ENCODE measurements around the gene STPG4.
A peak's percentile ranks its signal among the peaks of the same experiment; 100 is the strongest.

Gene STPG4

DNA sequence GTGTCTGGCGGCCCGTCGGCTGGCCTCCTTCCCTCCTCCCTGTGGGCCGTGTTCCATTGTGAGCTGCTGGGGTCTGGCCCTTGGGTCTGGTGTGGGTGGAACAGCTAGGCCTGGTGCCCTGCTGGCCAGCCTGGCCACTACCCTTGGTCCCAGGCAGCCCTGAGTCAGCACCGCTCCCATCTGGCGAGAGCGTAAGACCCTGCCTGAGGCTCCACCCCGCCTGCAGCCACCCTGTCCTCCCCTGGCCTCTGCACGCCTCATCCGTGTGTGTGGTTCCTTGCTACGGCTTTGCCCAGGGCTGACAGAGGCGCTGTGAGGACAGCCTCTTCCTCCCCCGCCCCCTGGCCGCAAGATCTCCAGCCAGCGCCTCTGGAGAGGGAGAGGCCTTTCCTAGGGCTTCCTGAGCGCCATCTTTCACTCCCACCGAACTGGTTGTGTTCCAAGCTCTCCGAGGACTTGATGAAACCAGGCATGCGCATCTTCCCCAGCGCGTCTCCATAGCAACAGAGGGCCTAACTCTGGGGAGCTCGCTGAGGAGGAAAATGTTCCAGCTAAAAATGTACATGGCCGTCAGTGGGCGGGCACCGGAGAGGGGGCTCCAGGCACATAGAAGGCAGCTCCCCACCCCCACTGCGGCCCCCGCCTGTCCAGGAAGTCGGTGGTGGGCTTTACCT lies 83.0 kb downstream of the STPG4 start:
- peak; percentile 52 for DNase-seq (ENCODE audit: low read depth)

DNA sequence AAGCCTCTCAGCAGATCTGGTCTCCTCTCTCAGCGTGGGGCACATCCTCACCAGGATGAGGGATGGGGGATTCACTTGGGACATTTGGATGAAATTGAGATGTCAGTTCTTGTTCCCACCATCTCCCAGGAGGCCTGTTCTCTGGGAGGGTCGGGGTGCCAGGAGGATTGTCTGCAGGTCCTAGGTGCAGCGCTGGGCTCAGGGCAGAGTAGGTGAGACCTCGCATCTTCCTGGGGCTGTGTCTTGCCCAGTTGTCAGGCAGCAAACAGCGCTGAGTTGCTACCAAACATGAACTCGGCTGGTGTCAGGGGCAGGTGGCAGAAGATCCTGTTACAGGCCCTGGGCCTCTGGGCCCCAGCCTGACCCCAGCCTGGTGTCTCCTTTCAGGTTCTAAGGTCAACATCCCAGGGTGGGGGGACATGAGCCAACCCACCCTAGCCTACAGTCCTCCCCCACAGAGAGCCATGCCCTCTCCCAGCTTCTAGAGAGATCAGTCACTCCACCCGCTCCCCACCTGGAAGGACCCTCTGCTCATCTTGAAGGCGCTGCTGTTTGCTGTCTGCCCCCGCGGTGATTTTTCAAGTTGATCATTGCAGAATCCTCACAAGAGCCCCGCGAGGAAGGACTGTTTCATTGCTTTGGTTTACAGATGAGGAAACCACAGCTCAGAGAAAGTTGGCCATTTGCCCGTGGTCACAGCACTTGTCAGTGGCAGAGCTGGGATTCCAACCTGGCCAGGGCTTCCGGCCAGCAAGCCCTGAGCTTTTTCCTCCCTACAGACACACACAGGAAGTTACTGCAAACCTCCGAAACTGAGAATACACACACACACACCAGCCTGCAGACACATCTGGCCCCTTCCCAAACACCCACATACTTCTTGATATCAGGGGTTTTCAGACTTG lies 83.9 kb downstream of the STPG4 start:
- DNase-seq (ENCODE audit: low read depth): peak; percentile 96

DNA sequence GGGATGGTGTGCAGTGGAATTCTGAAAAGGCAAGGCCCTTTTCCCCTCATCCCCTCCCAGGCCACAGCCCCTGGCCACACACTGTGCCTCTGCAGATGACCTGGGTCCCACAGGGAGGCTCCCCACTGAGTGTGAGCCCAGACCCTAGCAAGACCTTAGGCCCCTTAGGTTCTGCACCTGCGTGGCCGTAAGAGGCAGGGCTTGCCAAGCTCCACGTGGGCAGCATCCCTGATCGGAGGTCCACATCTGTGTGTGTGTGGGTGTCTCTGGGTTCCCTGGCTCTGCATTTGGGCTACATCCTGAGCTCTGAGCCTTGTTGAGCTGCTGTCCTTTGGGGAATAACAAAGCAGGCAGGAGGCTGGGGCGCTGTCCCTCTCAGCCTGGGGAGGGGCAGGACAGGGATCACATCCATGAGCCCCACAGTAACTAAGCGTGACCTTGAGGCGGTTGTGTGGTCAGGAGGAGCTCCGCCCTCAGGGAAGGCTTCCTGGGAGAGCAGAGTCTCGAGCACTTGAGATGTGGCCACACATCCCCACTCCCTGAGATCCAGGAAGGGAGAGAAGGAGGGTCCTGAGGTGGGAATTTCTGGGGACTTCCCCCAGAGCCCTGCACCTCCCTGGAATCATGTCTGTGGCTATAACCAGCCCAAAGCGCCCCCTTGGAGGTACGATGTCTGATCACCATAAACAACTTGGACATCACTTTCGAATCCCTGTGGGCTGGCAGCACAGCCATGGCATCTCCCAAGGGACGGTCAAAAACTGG lies 84.8 kb downstream of the STPG4 start:
- DNase-seq (ENCODE audit: low read depth): peak; percentile 88

- peak; percentile 99 for DNase-seq (ENCODE audit: low read depth)
These were observed 85.4 kb downstream of the STPG4 start for GRCh38 chr2:47069628-47070154.

DNA sequence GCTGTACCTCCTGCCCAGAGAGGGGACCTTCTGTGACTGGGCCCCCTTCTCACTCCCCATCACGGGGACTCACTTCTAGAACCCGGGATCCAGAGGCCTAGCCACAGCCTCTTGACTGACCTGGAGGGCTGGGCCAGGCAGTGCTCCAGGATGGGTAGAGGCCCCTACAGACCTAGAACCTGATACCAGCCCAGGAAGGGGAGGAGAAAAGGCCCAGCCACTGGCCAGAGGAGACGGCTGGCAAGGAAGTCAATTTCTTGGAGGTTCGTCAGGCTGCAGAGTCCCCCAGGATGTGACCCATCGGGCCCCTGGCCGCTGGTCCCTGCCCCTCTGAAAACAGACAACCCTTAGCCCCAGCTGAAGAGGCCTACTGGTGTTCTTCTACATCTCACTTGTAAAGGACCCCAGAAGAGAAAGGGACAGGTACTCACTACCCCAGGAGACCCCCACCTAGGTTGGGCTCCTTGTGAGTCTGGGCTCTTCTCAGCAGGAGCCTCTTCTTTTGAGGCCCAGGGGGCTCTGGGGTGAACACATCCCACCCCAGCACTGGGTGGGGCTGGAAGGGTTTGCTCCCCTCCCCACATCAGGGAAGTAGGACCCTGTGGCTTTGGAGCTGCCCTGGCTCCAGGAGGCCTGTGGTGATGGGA lies 86.0 kb downstream of the STPG4 start:
- DNase-seq (ENCODE audit: low read depth): no peak

GRCh38 chr2:47067788-47068407 lies 87.2 kb downstream of the STPG4 start:
- DNase-seq (ENCODE audit: low read depth): no peak

GRCh38 chr2:47065771-47066380 lies 89.2 kb downstream of the STPG4 start:
- peak; percentile 100 for DNase-seq (ENCODE audit: low read depth)

- DNase-seq (ENCODE audit: low read depth): no peak
These were observed 89.8 kb downstream of the STPG4 start for GRCh38 chr2:47065343-47065742.

- no peak for DNase-seq (ENCODE audit: low read depth)
These were observed 91.0 kb downstream of the STPG4 start for GRCh38 chr2:47064106-47064505.

DNA sequence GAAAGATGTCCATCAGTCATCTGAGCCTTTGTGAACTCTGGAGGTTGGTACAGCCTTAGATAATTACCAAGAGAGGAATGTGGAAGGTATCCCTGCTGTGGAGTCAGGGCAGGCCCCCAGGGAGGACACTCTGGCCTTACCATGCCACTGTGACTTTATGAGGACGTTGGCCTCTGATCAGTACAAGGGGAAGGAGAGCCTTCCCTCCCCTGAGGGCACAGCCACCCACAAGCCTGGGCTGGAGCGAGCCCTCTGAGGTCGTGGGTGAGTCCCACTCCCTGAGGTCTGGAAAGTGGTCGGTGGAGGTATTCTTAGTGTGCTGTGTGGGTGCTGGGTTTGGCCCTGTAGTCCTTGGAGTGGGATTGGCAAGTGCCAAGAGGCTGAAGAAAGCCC lies 91.6 kb downstream of the STPG4 start:
- peak; percentile 50 for DNase-seq (ENCODE audit: low read depth)

- DNase-seq (ENCODE audit: low read depth): no peak
These were observed 92.2 kb downstream of the STPG4 start for GRCh38 chr2:47062681-47063537.

- DNase-seq (ENCODE audit: low read depth): no peak
These were observed 93.0 kb downstream of the STPG4 start for GRCh38 chr2:47061944-47062678.

DNA sequence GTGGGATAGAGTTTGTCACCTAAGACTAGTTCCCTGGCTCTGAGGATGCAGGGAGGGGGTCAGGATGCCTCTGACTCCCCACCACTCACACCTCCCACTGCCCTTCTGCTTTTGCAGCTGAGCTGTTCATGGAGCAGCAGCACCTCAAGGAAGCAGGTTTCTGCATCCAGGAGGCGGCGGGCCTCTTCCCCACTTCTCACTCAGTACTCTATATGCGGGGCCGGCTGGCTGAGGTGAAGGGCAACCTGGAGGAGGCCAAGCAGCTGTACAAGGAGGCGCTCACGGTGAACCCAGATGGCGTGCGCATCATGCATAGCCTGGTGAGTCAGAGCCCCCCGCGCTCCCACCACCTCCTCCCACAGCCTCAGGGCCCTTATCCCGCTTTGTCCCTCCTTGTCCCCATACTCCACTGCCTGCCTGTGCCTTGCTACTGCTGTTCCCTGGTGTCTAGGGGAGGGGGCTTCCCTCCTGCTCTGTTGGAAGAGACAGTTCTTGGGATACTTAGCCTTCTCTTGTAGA lies 94.4 kb downstream of the STPG4 start:
- DNase-seq (ENCODE audit: low read depth): no peak

- peak; percentile 77 for DNase-seq (ENCODE audit: low read depth)
These were observed 96.8 kb downstream of the STPG4 start for GRCh38 chr2:47058003-47058931.

DNA sequence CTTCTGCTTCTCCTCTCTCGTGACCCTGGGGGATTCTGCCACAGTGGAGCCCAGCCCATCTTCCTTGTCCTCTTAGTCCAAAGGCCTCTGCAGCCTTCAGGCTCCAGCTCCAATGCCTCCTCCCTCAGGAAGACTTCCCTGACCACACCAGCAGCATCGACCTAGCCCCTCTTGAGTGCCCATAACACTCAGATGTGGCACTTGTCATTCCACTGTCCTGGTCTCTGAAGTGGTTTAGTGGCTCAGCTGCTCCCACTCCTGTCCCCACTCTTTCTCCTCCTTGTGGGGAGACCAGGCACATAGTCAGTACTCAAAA lies 97.5 kb downstream of the STPG4 start:
- DNase-seq (ENCODE audit: low read depth): no peak

DNA sequence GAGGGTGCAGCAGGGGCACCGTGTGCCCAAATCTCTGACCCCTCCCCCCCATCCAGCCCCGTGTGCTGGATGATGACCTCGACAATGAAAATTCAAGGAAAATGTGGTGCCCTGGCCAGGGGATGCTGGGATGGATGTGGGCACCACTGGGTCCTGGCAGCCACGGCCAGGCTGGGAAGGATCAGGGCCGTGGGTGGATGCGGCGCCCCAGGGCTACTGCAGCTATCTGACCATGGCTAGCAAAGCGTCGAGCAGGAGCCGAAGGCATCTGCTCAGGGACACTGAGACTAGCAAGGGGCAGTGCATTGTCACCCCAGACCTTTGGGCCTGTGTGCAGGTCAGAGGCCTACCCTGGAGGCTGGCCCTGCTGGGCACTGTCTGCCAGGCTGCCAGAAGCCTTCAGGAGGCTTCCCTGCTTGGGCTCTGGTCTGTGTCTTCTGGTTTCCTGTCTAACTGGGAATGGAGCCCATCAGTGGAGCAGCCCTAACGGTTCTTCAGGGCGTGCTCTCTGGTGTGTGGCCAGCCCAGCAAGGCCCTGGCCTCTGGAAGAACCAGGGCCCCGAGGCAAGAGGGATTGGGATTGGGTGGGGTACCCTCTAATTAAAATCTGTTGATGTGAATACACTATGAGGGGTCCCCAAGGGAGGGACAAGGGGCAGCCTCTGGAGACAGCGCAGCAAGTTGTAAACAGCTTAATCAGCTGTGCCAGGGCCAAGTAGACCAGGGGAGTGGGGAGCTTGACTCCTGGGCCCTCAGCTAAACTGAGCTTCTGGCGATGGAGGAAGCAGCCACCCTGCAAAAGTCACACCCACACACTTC lies 98.0 kb downstream of the STPG4 start:
- DNase-seq (ENCODE audit: low read depth): peak; percentile 79

DNA sequence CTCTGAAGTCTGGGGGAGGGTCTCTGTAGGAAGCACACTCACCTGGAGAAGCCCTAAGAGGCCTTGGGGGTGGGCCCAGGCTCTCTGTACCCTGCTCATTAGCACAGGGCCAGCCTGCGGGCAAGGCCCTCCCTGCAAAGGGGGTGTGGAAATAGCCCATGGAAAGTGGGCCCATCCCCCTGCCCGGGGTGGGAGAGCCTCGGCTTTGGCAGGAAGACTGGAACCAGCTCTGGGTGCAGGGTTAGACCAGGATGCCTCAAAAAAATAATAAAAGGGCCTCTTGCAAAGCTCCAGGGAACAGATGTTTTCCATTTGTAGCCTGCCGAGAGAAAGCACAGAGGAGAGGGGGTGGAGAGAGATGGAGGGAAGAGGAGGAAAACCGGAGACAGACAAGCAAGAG lies 98.7 kb downstream of the STPG4 start:
- peak; percentile 98 for DNase-seq (ENCODE audit: low read depth)

Data from EH (cell line).